ENCODE data around the gene RAB10.
"Not testable (repeated sequence)": the region's sequence is repeated elsewhere in the genome, so short reads cannot be mapped to it uniquely, and the experiment has no call there.

RAB10 gene

GRCh38 chr2:26033818-26034636, at the start of gene RAB10:
Gene RAB10 (plus strand): TSS chr2:26034084. CDS start chr2:26034609, 525 bp downstream.
- DNase-seq: peak; percentile 98

DNA sequence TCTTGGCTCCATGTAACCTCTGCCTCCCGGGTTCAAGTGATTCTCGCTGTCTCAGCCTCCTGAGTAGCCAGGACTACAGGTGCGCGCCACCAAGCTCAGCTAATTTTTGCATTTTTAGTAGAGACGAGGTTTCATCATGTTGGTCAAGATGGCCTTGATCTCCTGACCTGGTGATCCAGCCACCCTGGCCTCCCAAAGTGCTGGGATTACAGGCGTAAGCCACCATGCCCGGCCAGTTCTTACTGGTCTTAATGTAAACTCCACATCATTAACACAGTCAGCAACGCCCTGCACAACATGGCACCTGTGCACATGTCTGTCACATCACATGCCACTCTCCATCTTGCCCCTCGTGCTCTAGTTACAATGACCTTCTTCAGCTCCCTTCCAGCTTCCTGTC, 45.8 kb upstream of the RAB10 start:
- DNase-seq: no peak

DNA sequence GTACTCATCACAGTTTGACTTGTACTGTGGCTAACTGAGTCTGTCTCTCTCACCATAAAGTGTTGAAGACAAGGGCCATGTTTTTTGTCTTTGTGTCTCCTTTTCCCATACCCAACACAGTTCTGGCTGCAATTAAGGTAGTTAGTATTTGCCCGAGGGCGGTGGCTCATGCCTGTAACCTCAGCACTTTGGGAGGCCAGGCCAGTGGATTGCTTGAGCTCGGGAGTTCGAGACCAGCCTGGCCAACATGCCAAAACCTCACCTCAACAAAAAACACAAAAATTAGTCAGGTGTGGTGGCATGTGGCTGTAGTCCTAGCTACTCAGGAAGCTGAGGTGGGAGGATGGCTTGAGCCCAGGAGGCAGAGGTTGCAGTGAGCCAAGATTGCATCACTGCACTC, 44.7 kb upstream of the RAB10 start:
- no peak for DNase-seq

DNA sequence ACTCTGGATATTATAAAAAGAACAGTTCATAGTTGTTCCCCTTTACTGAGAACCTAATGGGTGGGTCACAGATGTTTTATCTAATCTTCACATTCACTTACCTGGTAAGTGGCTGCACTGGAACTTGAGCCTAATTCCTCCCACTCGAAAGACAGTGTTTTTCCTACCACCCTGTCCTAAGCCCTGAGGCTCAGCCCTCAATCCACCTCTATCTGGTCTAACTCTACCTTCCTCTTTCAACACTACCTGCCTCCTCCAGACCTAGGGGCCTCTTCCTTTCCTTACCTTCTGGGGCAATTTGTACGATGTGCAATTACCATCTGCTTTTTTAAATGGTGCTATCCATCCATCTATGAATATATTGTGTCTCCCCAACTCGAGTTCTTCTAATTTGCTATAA, 41.9 kb upstream of the RAB10 start:
- no peak for DNase-seq

DNA sequence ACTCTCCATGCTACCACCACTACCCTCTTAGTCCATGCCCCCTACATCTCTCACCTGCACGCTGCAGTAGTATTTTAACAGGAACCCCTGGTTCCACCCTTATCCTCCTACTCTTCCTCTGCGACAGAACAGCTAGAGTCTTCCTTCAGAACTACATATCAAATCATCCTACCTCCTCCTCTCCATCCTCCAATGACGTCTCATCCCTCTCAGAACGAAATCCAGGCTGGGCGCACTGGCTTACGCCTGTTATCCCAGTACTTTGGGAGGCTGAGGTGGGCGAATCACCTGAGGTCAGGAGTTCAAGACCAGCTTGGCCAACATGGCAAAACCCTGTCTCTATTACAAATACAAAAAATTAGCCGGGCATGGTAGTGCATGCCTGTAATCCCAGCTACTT, 41.3 kb upstream of the RAB10 start:
- no peak for DNase-seq

- DNase-seq: no peak
These were observed 40.8 kb upstream of the RAB10 start for GRCh38 chr2:25993049-25993448.

DNA sequence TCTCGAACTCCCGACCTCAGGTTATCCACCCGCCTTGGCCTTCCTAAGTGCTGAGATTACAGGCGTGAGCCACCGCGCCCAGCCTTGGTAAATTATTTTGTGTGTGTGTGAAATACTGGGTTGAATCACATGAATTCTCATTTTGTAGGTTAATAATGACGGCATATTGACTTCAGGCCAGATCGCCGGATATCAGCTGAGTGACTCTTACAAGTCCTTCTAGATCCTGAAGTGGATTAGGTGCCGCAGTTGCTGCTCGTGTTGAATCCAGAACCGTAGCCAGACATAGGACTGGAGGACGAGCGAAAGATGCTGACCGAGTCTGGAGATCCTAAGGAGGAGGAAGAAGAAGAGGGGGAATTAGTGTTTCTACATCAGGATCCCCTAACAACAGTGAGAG, 39.4 kb upstream of the RAB10 start:
- no peak for DNase-seq

GRCh38 chr2:25996844-25997243, 37.0 kb upstream of the RAB10 start:
- DNase-seq: no peak

GRCh38 chr2:25998816-25999383, 35.0 kb upstream of the RAB10 start:
- not testable (repeated sequence) for DNase-seq

GRCh38 chr2:25999406-25999805, 34.5 kb upstream of the RAB10 start:
- DNase-seq: not testable (repeated sequence)

DNA sequence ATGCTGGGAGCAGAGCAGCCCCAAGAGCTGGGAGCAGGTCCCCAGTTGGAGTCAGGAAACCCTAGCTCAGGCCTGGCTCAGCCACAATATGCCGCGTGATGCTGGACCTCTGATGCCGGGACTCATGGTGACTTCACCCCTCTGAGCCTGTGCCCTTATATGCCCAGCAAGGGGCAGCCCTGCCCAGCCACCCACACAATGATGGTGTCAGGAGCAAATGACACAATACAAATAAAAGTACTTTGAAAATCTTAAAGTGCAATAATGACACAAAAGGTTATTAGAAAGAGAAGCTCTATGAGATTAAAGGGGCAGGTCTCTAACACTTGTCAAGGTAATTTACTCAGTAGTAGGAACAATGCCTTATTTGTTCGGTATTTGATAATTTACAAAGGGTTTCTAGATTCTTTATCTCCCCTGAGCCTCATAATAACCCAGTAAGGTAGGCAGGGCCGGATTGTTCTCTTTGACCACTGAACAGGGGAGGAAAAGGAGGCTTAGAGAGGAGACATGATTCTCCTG, 33.3 kb upstream of the RAB10 start:
- no peak for DNase-seq

DNA sequence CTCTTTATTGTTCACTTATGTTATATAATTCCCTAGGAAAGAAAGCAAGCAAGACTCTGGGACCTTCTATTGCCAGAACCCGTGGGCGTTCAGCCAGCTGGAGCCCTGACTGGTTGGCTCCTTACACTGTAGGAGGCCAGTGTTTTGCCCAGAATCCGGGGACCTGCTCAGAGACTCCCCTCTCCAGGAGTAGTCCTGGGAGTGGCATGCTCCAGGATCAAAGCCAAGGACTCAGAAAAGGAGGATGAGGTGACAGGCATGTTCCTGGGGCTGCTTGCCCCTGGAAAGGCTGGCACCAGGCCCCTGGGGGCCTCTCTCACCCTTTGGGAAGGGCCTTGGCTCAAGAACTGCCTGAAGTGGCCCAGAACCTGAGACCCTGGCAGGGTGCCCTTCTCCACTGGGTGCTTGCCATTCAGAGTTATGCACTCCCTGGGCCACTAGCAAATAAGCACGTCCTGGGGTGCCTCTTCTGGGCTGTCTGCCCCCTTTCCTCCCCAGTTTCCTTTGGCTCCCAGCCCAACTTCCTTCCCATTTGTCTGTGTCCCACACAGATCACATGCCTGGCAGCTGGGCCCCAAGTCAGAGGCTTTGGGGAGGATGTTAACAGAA, 32.0 kb upstream of the RAB10 start:
- peak; percentile 49 for DNase-seq

- no peak for DNase-seq
These were observed 31.1 kb upstream of the RAB10 start for GRCh38 chr2:26002632-26003310.

GRCh38 chr2:26008095-26008494, 25.8 kb upstream of the RAB10 start:
- DNase-seq: no peak

GRCh38 chr2:26008851-26009566, 24.9 kb upstream of the RAB10 start:
- DNase-seq: no peak

GRCh38 chr2:26009567-26009963, 24.3 kb upstream of the RAB10 start:
- DNase-seq: no peak

- no peak for DNase-seq
These were observed 22.9 kb upstream of the RAB10 start for GRCh38 chr2:26010943-26011342.

DNA sequence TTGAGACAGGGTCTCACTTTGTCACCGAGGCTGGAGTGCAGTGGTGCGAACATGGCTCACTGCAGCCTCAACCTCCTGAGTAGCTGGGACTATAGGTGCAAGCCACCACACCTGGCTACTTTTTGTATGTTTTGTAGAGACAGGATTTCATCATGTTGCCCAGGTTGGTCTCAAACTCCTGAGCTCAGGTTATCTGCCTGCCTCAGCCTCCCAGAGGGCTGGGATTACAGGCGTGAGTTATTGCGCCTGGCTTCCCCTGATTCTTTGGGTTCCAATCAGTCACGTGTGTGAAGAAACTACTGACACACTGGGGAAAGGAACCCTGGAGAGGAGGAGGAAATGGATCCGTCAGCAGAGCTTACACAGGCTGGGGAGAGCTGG, 22.3 kb upstream of the RAB10 start:
- no peak for DNase-seq

- peak; percentile 97 for DNase-seq
These were observed 21.7 kb upstream of the RAB10 start for GRCh38 chr2:26011990-26012856.

GRCh38 chr2:26013668-26014067, 20.2 kb upstream of the RAB10 start:
- no peak for DNase-seq

DNA sequence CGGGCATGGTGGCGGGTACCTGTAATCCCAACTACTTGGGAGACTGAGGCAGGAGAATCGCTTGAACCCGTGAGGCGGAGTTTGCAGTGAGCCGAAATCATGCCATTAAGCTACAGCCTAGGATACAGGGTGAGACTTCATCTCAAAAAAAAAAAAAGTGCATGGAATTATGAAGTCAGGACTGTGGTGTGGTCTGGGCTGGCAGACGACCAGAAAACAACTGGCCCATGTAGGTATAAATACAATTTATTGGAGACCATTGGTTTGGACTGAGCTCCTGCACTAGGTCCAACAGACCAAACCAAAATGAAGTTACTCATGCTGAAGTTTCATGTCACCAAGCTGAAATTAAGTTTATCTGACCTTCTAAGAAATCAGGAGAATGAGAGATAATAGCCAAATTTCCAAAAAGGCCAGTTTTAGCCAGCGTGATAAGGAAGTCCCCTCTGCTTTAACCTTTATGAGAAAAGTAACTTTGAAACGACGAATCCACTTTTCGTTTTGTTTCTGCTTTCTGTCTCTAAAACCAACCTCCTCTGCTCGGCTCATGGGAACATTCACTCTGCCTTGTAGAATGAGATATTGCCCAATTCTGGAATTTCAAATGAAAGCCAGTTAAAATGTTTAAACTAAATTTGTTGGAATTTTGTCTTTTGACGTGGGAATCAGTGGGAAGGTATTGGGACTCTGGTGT, 17.7 kb upstream of the RAB10 start:
- no peak for DNase-seq
